T-helper 1 cell treated with Interleukin-12 subunit alpha and Interleukin-12 subunit beta and Interleukin-4 antibody, amounts not matched to agents 30 μg/mL and 1 μg/mL, for 36 hours (primary cell): Measurements from ENCODE around the gene RASGEF1B.

Experiments used
- H3K27ac Mint-ChIP-seq: one replicate; pipeline ENCODE4 v1.8.0; 2021; ENCODE audit warnings: mild to moderate bottlenecking, mixed read lengths
- H3K27me3 Mint-ChIP-seq: one replicate; pipeline ENCODE4 v1.8.0; 2021; ENCODE audit warnings: low read depth, mixed read lengths
- H3K36me3 Mint-ChIP-seq: one replicate; pipeline ENCODE4 v1.8.0; 2021; ENCODE audit warnings: low read depth, mixed read lengths
- H3K4me1 Mint-ChIP-seq: one replicate; pipeline ENCODE4 v1.8.0; 2021; ENCODE audit warnings: low read depth, mixed read lengths
- H3K4me3 Mint-ChIP-seq: one replicate; pipeline ENCODE4 v1.8.0; 2021; ENCODE audit warnings: mild to moderate bottlenecking, moderate library complexity, mixed read lengths
- H3K9me3 Mint-ChIP-seq: one replicate; pipeline ENCODE4 v1.8.0; 2021; ENCODE audit warnings: mixed read lengths

Gene RASGEF1B

GRCh38 chr4:81445196-81445595 lies 26.5 kb downstream of the RASGEF1B start:
- Mint-ChIP-seq H3K9me3 (no peaks in the 10 kb centered on the region), H3K4me3 (no peak overlapping the region), H3K36me3 (peaks cover 1% of the 10 kb centered on the region), H3K27me3 (no peaks in the 10 kb centered on the region), H3K27ac (no peak overlapping the region), H3K4me1 (no peaks in the 10 kb centered on the region)

GRCh38 chr4:81442484-81443085 lies 29.1 kb downstream of the RASGEF1B start:
- peaks cover 5% of the 10 kb centered on the region for H3K36me3 Mint-ChIP-seq
- H3K27ac Mint-ChIP-seq: no peak overlapping the region
- H3K4me1 Mint-ChIP-seq: no peaks in the 10 kb centered on the region
- H3K9me3 Mint-ChIP-seq: no peaks in the 10 kb centered on the region
- no peak overlapping the region for H3K4me3 Mint-ChIP-seq
- H3K27me3 Mint-ChIP-seq: no peaks in the 10 kb centered on the region

GRCh38 chr4:81440949-81441348 lies 30.8 kb downstream of the RASGEF1B start:
- Mint-ChIP-seq H3K4me3 (no peak overlapping the region), H3K27me3 (no peaks in the 10 kb centered on the region), H3K9me3 (no peaks in the 10 kb centered on the region), H3K4me1 (no peaks in the 10 kb centered on the region), H3K36me3 (peaks cover 5% of the 10 kb centered on the region), H3K27ac (no peak overlapping the region)

GRCh38 chr4:81436941-81437574 lies 34.6 kb downstream of the RASGEF1B start:
- Mint-ChIP-seq H3K27me3 (no peaks in the 10 kb centered on the region), H3K4me1 (no peaks in the 10 kb centered on the region), H3K9me3 (no peaks in the 10 kb centered on the region), H3K27ac (no peak overlapping the region), H3K36me3 (peaks cover 7% of the 10 kb centered on the region), H3K4me3 (no peak overlapping the region)

GRCh38 chr4:81436096-81436495 lies 35.6 kb downstream of the RASGEF1B start:
- H3K36me3 Mint-ChIP-seq: peaks cover 7% of the 10 kb centered on the region
- H3K9me3 Mint-ChIP-seq: no peaks in the 10 kb centered on the region
- no peaks in the 10 kb centered on the region for H3K27me3 Mint-ChIP-seq
- no peak overlapping the region for H3K4me3 Mint-ChIP-seq
- no peak overlapping the region for H3K27ac Mint-ChIP-seq
- H3K4me1 Mint-ChIP-seq: no peaks in the 10 kb centered on the region

- Mint-ChIP-seq H3K4me1 (no peaks in the 10 kb centered on the region), H3K4me3 (no peak overlapping the region), H3K27ac (no peak overlapping the region), H3K36me3 (peaks cover 3% of the 10 kb centered on the region), H3K27me3 (no peaks in the 10 kb centered on the region), H3K9me3 (no peaks in the 10 kb centered on the region)
These were observed 38.9 kb downstream of the RASGEF1B start for GRCh38 chr4:81432825-81433224.

GRCh38 chr4:81431971-81432370 lies 39.7 kb downstream of the RASGEF1B start:
- Mint-ChIP-seq H3K27ac (no peak overlapping the region), H3K36me3 (peaks cover 3% of the 10 kb centered on the region), H3K4me3 (no peak overlapping the region), H3K4me1 (no peaks in the 10 kb centered on the region), H3K9me3 (no peaks in the 10 kb centered on the region), H3K27me3 (no peaks in the 10 kb centered on the region)

GRCh38 chr4:81429607-81430006 lies 42.1 kb downstream of the RASGEF1B start:
- Mint-ChIP-seq H3K9me3 (no peaks in the 10 kb centered on the region), H3K36me3 (peaks cover 3% of the 10 kb centered on the region), H3K27ac (no peak overlapping the region), H3K4me1 (no peaks in the 10 kb centered on the region), H3K27me3 (no peaks in the 10 kb centered on the region), H3K4me3 (no peak overlapping the region)

- H3K36me3 Mint-ChIP-seq: peaks cover 3% of the 10 kb centered on the region
- H3K27ac Mint-ChIP-seq: no peak overlapping the region
These were observed 42.7 kb downstream of the RASGEF1B start for GRCh38 chr4:81429031-81429430.

GRCh38 chr4:81428002-81428401 lies 43.7 kb downstream of the RASGEF1B start:
- Mint-ChIP-seq H3K9me3 (no peaks in the 10 kb centered on the region), H3K4me3 (no peak overlapping the region), H3K36me3 (peaks cover 3% of the 10 kb centered on the region), H3K27ac (no peak overlapping the region), H3K4me1 (no peaks in the 10 kb centered on the region), H3K27me3 (no peaks in the 10 kb centered on the region)

More at GRCh38 chr4:81429031-81429430, 42.7 kb downstream of the RASGEF1B start:
- H3K27me3 Mint-ChIP-seq: no peaks in the 10 kb centered on the region
- no peak overlapping the region for H3K4me3 Mint-ChIP-seq
- H3K4me1 Mint-ChIP-seq: no peaks in the 10 kb centered on the region
- no peaks in the 10 kb centered on the region for H3K9me3 Mint-ChIP-seq

- Mint-ChIP-seq H3K36me3 (peaks cover 3% of the 10 kb centered on the region), H3K9me3 (no peaks in the 10 kb centered on the region), H3K4me3 (no peak overlapping the region), H3K4me1 (no peaks in the 10 kb centered on the region), H3K27me3 (no peaks in the 10 kb centered on the region), H3K27ac (no peak overlapping the region)
These were observed 44.3 kb downstream of the RASGEF1B start for GRCh38 chr4:81427344-81427821.

GRCh38 chr4:81426770-81427289 lies 44.9 kb downstream of the RASGEF1B start:
- H3K27ac Mint-ChIP-seq: no peak overlapping the region
- H3K27me3 Mint-ChIP-seq: no peaks in the 10 kb centered on the region
- H3K36me3 Mint-ChIP-seq: no peaks in the 10 kb centered on the region
- no peaks in the 10 kb centered on the region for H3K9me3 Mint-ChIP-seq
- no peak overlapping the region for H3K4me3 Mint-ChIP-seq
- H3K4me1 Mint-ChIP-seq: no peaks in the 10 kb centered on the region

- Mint-ChIP-seq H3K36me3 (no peaks in the 10 kb centered on the region), H3K27me3 (no peaks in the 10 kb centered on the region), H3K27ac (no peak overlapping the region), H3K9me3 (no peaks in the 10 kb centered on the region), H3K4me3 (no peak overlapping the region), H3K4me1 (no peaks in the 10 kb centered on the region)
These were observed 46.6 kb downstream of the RASGEF1B start for GRCh38 chr4:81424816-81425755.

- H3K4me1 Mint-ChIP-seq: no peaks in the 10 kb centered on the region
- no peaks in the 10 kb centered on the region for H3K9me3 Mint-ChIP-seq
- H3K27ac Mint-ChIP-seq: no peak overlapping the region
- H3K4me3 Mint-ChIP-seq: no peak overlapping the region
- no peaks in the 10 kb centered on the region for H3K27me3 Mint-ChIP-seq
- no peaks in the 10 kb centered on the region for H3K36me3 Mint-ChIP-seq
These were observed 47.4 kb downstream of the RASGEF1B start for GRCh38 chr4:81424336-81424735.
